Natural killer cell (primary cell): ENCODE results near the gene CFAP91. TPM values are rescaled to one million over a fixed set of nuclear protein-coding genes. Genes with fewer than 3 reads are reported as not detected.
A peak's percentile ranks its signal among the peaks of the same experiment; 100 is the strongest.

Experiments used
- ATAC-seq, 3 donors: fragments of 150-1000 bp in 2 of 3; fragments of 200-7000 bp in 1 of 3; cut with Tn5 transposase; 1 replicate in 1 of 3; 2 replicates in 2 of 3; pipeline ENCODE4 v1.10.0; 2021; ENCODE audit warnings: mild to moderate bottlenecking in 2 of 3, moderate library complexity in 2 of 3
- DNase-seq, 2 donors: peaks; one replicate each; pipeline versions ENCODE4 v3.0.0 to v3.0.0-alpha.2; 2013 to 2021; ENCODE audit warnings: mixed read lengths in 1 of 2
- H3K27ac ChIP-seq: one replicate; pipeline ENCODE4 v1.5.1; 2013; ENCODE audit warnings: mild to moderate bottlenecking, low read length
- H3K27me3 ChIP-seq: one replicate; pipeline ENCODE4 v1.6.1; 2013; ENCODE audit warnings: low read length; ENCODE audit not compliant: control insufficient read depth, insufficient read depth
- H3K36me3 ChIP-seq: one replicate; pipeline ENCODE4 v1.6.1; 2013; ENCODE audit warnings: low read length; ENCODE audit not compliant: control insufficient read depth, insufficient read depth
- H3K4me1 ChIP-seq: one replicate; pipeline ENCODE4 v1.6.1; 2013; ENCODE audit warnings: low read length; ENCODE audit not compliant: control insufficient read depth, insufficient read depth
- H3K4me3 ChIP-seq: one replicate; pipeline ENCODE4 v1.5.1; 2013; ENCODE audit warnings: low read length
- H3K9me3 ChIP-seq: one replicate; pipeline ENCODE4 v1.6.1; 2013; ENCODE audit warnings: low read length; ENCODE audit not compliant: control insufficient read depth, insufficient read depth
- H3K27ac Mint-ChIP-seq, 2 donors: one replicate each; pipeline ENCODE4 v1.8.0; 2022; ENCODE audit warnings: mild to moderate bottlenecking in 2 of 2, mixed read lengths in 2 of 2, moderate library complexity in 1 of 2
- H3K27me3 Mint-ChIP-seq, 2 donors: one replicate each; pipeline ENCODE4 v1.8.0; 2022; ENCODE audit warnings: low read depth in 2 of 2, mixed read lengths in 2 of 2
- H3K36me3 Mint-ChIP-seq: one replicate; pipeline ENCODE4 v1.8.0; 2022; ENCODE audit warnings: mixed read lengths
- H3K4me1 Mint-ChIP-seq, 2 donors: one replicate each; pipeline ENCODE4 v1.8.0; 2022; ENCODE audit warnings: mixed read lengths in 2 of 2
- H3K4me3 Mint-ChIP-seq: one replicate; pipeline ENCODE4 v1.8.0; 2022; ENCODE audit warnings: mild to moderate bottlenecking, moderate library complexity, mixed read lengths
- H3K9me3 Mint-ChIP-seq, 2 donors: one replicate each; pipeline ENCODE4 v1.8.0; 2022; ENCODE audit warnings: mixed read lengths in 2 of 2
- WGBS: methylation state at CpG from one replicate; pipeline ENCODE4 v1.1.7; 2013; ENCODE audit warnings: missing lambda C conversion rate; ENCODE audit not compliant: insufficient coverage; 5-methylcytosine and 5-hydroxymethylcytosine counted together
- intact Hi-C: fragments of 100-400 bp; cut with micrococcal nuclease; formaldehyde crosslinking; loops from one replicate; pipeline ENCODE4 v1.14.2; 2022
- total RNA-seq, 4 donors: library from RNA; stranded (reverse); fragments of 120-200 nt in 1 of 4; gene quantifications; one replicate each; pipeline versions ENCODE4 v1.2.3 to v1.2.4, GENCODE V29; 2013 to 2022
- TF ChIP-seq, protein P1 (sequence below): fragments of 200-600 bp; IDR thresholded peaks from one replicate; pipeline ENCODE4 v1.8.0; 2022; ENCODE audit warnings: antibody characterized with exemption

CFAP91 gene
- total RNA-seq, 3 donors from 2014 or later (not counting 1 experiment from before 2014, with no cell fraction given): 0.14 TPM; not detected in 2

DNA sequence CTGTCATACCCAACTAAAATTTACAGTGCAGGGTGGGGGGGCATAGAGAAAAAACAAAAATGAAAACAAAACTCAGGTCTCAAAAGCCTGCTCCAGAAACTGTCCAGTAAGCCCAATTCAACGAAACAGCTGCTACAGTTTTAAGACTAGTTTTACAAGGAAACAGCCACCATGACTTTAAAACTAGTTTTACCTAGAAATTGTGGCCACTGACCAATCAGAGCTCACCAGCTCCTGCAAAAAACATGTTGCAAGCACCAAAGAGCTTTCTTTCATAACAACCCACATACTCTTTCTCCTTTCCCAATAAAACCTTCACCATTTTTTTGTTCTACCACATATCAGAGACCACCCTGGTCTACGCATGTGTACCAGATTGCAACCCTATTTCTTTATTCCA, 7.3 kb upstream of the CFAP91 start:
- 95% methylated on average over 2 of the region's 2 CpGs for WGBS
- Histone ChIP-seq H3K27me3 (no peaks in the 10 kb centered on the region), H3K4me3 (no peak overlapping the region), H3K27ac (no peak overlapping the region), H3K36me3 (no peaks in the 10 kb centered on the region), H3K4me1 (peaks cover 4% of the 10 kb centered on the region), H3K9me3 (no peaks in the 10 kb centered on the region)
- TF ChIP-seq, protein P1, sequence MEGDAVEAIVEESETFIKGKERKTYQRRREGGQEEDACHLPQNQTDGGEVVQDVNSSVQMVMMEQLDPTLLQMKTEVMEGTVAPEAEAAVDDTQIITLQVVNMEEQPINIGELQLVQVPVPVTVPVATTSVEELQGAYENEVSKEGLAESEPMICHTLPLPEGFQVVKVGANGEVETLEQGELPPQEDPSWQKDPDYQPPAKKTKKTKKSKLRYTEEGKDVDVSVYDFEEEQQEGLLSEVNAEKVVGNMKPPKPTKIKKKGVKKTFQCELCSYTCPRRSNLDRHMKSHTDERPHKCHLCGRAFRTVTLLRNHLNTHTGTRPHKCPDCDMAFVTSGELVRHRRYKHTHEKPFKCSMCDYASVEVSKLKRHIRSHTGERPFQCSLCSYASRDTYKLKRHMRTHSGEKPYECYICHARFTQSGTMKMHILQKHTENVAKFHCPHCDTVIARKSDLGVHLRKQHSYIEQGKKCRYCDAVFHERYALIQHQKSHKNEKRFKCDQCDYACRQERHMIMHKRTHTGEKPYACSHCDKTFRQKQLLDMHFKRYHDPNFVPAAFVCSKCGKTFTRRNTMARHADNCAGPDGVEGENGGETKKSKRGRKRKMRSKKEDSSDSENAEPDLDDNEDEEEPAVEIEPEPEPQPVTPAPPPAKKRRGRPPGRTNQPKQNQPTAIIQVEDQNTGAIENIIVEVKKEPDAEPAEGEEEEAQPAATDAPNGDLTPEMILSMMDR: no peak
- H3K4me3 Mint-ChIP-seq: no peak overlapping the region
- intact Hi-C loops: no loop called here
- H3K27me3 Mint-ChIP-seq: peaks cover 4 to 22% of the 10 kb centered on the region in 2 donors
- no peaks in the 10 kb centered on the region for H3K36me3 Mint-ChIP-seq
- DNase-seq (no peak), ATAC-seq (no peak)
- no peak overlapping the region for H3K27ac Mint-ChIP-seq
- no peaks in the 10 kb centered on the region for H3K9me3 Mint-ChIP-seq
- peaks cover 8% of the 10 kb centered on the region in 2 donors for H3K4me1 Mint-ChIP-seq

DNA sequence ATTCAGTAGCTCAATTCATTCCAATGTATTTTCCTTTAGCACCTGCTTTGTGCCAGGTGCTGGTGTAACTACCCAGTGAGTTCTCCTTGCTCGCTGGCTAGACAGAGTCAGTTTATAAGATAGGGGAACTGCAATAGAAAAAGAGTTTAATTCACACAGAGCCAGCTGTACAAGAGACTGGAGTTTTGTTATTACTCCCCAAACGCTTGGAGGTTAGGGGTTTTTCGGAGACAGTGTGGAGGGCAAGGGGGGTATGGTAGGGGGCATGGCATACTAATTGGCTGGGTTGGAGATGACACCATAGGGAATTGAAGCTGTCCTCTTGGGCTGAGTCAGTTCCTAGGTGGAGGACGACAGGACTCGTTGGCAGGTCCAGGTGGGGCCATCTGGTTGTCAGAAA, 5.4 kb upstream of the CFAP91 start:
- H3K27ac ChIP-seq: no peak overlapping the region
- peaks cover 4 to 13% of the 10 kb centered on the region in 2 donors for H3K27me3 Mint-ChIP-seq
- peak overlapping the region in 1 of 2 donors; percentile 52 for H3K27ac Mint-ChIP-seq
- ATAC-seq (no peak), DNase-seq (no peak)
- peaks cover 13 to 19% of the 10 kb centered on the region in 2 donors for H3K4me1 Mint-ChIP-seq
- TF ChIP-seq, protein P1: no peak
- no peaks in the 10 kb centered on the region for H3K9me3 ChIP-seq
- no peaks in the 10 kb centered on the region for H3K36me3 Mint-ChIP-seq
- intact Hi-C loops: no loop called here
- H3K27me3 ChIP-seq: no peaks in the 10 kb centered on the region
- H3K9me3 Mint-ChIP-seq: no peaks in the 10 kb centered on the region
- peaks cover 15% of the 10 kb centered on the region for H3K4me1 ChIP-seq
- no peak overlapping the region for H3K4me3 Mint-ChIP-seq
- no peak overlapping the region for H3K4me3 ChIP-seq
- no peaks in the 10 kb centered on the region for H3K36me3 ChIP-seq
- WGBS: 67% methylated on average over 5 of the region's 5 CpGs

DNA sequence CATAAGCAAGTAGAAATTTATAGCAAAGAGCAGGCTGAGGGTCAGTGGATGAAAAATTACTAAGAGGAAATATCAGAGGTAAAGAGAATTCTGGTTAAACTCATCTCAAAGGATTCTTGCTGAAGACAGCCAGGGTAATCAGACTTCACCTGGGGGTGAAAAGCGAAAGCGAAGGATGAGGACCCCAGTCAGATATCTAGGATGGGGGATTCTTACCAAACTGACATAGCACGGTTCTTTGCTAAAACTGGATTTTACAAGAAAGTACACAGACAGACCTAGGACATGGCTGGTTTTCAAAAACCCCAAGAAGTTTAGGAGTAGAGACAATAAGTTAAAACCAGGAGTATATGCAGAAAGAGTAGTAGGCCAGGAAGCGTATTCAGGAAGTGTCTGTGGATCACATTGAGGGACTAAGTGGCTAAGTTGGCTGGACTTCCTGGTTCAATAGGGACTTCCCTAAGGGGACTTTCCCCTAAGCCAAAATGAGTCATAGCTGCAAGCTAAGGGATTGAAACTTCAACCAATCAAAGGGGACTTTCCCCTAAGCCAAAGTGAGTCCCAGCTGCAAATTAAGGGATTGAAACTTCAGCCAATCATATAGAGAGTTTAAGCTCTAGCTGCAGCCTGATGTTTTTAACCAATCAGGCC, 2.4 kb upstream of the CFAP91 start:
- H3K4me1 ChIP-seq: peaks cover 25% of the 10 kb centered on the region
- TF ChIP-seq, protein P1: no peak
- intact Hi-C loops: no loop called here
- H3K9me3 ChIP-seq: no peaks in the 10 kb centered on the region
- no peaks in the 10 kb centered on the region for H3K36me3 ChIP-seq
- H3K9me3 Mint-ChIP-seq: no peaks in the 10 kb centered on the region
- 77% methylated on average over 4 of the region's 4 CpGs for WGBS
- H3K4me3 ChIP-seq: no peak overlapping the region
- H3K27ac Mint-ChIP-seq: peak overlapping the region; percentile 57 to 63
- no peaks in the 10 kb centered on the region for H3K36me3 Mint-ChIP-seq
- H3K4me1 Mint-ChIP-seq: peaks cover 26 to 27% of the 10 kb centered on the region in 2 donors
- DNase-seq: peak in 1 of 2 donors; percentile 72
- no peak overlapping the region for H3K4me3 Mint-ChIP-seq
- ATAC-seq: peak in 2 of 3 donors; percentile 34 to 41
- peaks cover 6% of the 10 kb centered on the region in 2 donors for H3K27me3 Mint-ChIP-seq
- peak overlapping the region; percentile 62 for H3K27ac ChIP-seq
- H3K27me3 ChIP-seq: peaks cover 6% of the 10 kb centered on the region
